Measurements from ENCODE around the gene CPNE6.

DNA sequence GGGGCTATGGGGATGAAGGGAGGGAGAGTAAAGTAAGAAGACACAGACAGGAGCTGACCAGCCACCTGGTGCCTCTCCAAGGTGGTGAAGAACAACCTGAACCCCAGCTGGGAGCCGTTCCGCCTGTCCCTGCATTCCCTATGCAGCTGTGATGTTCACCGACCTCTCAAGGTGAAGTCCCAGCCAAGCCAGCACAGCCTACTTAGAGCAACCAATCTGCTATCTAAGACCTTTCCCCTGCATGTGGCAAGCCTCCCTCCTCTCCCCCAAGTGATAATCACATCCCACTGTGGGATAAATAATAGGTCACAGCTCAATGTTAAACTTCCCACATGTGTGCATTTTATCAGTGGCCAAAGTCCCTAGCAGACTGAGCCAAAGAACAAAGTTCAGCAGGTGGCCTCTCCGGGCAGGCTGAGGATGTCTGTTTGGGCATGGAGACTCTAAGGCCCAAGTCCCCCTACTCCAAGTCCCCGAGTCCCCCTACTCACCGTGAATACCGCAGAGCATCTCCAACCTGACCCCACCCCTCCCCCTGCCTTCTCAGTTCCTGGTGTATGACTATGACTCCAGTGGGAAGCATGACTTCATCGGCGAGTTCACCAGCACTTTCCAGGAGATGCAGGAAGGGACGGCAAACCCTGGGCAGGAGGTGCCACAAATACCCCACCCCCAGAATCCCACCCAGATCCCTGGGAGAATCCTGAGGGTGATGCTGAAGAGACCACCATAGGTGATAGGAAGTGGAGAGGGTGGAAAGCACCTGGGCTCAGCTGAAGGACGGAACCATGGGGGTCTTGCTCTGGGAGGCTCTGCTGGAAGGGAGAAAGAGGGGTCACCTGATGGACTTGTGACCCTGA is 3.5 kb downstream of the CPNE6 start:
- TF ChIP-seq, protein P1, sequence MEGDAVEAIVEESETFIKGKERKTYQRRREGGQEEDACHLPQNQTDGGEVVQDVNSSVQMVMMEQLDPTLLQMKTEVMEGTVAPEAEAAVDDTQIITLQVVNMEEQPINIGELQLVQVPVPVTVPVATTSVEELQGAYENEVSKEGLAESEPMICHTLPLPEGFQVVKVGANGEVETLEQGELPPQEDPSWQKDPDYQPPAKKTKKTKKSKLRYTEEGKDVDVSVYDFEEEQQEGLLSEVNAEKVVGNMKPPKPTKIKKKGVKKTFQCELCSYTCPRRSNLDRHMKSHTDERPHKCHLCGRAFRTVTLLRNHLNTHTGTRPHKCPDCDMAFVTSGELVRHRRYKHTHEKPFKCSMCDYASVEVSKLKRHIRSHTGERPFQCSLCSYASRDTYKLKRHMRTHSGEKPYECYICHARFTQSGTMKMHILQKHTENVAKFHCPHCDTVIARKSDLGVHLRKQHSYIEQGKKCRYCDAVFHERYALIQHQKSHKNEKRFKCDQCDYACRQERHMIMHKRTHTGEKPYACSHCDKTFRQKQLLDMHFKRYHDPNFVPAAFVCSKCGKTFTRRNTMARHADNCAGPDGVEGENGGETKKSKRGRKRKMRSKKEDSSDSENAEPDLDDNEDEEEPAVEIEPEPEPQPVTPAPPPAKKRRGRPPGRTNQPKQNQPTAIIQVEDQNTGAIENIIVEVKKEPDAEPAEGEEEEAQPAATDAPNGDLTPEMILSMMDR (IDR thresholded peaks at IDR 0.05; ENCODE audit: low read depth, low read length, missing input control), result no peak
- TF ChIP-seq, protein P2, sequence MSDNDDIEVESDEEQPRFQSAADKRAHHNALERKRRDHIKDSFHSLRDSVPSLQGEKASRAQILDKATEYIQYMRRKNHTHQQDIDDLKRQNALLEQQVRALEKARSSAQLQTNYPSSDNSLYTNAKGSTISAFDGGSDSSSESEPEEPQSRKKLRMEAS (IDR thresholded peaks at IDR 0.05), result peak; percentile 100
- TF ChIP-seq RAD21 (IDR thresholded peaks at IDR 0.05) (peak in 1 of 2 donors; percentile 45), YY1 (IDR thresholded peaks at IDR 0.05) (peak; percentile 77), RXRA (IDR thresholded peaks at IDR 0.05) (peak; percentile 97 to 99), TAF1 (conservative IDR thresholded peaks at IDR 0.05) (no peak), SP1 (IDR thresholded peaks at IDR 0.05) (peak; percentile 96), EGR1 (IDR thresholded peaks at IDR 0.05; ENCODE audit: low read depth in 2 of 2) (peak in 1 of 2 donors; percentile 43), HNF4A (conservative IDR thresholded peaks at IDR 0.05) (peak; percentile 100)
- TF ChIP-seq, protein P3, sequence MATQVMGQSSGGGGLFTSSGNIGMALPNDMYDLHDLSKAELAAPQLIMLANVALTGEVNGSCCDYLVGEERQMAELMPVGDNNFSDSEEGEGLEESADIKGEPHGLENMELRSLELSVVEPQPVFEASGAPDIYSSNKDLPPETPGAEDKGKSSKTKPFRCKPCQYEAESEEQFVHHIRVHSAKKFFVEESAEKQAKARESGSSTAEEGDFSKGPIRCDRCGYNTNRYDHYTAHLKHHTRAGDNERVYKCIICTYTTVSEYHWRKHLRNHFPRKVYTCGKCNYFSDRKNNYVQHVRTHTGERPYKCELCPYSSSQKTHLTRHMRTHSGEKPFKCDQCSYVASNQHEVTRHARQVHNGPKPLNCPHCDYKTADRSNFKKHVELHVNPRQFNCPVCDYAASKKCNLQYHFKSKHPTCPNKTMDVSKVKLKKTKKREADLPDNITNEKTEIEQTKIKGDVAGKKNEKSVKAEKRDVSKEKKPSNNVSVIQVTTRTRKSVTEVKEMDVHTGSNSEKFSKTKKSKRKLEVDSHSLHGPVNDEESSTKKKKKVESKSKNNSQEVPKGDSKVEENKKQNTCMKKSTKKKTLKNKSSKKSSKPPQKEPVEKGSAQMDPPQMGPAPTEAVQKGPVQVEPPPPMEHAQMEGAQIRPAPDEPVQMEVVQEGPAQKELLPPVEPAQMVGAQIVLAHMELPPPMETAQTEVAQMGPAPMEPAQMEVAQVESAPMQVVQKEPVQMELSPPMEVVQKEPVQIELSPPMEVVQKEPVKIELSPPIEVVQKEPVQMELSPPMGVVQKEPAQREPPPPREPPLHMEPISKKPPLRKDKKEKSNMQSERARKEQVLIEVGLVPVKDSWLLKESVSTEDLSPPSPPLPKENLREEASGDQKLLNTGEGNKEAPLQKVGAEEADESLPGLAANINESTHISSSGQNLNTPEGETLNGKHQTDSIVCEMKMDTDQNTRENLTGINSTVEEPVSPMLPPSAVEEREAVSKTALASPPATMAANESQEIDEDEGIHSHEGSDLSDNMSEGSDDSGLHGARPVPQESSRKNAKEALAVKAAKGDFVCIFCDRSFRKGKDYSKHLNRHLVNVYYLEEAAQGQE (IDR thresholded peaks at IDR 0.05), result peak; percentile 80
- TF ChIP-seq, protein P4, sequence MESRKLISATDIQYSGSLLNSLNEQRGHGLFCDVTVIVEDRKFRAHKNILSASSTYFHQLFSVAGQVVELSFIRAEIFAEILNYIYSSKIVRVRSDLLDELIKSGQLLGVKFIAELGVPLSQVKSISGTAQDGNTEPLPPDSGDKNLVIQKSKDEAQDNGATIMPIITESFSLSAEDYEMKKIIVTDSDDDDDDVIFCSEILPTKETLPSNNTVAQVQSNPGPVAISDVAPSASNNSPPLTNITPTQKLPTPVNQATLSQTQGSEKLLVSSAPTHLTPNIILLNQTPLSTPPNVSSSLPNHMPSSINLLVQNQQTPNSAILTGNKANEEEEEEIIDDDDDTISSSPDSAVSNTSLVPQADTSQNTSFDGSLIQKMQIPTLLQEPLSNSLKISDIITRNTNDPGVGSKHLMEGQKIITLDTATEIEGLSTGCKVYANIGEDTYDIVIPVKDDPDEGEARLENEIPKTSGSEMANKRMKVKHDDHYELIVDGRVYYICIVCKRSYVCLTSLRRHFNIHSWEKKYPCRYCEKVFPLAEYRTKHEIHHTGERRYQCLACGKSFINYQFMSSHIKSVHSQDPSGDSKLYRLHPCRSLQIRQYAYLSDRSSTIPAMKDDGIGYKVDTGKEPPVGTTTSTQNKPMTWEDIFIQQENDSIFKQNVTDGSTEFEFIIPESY (IDR thresholded peaks at IDR 0.05), result peak; percentile 86
